HepG2 (cell line): ENCODE data around the gene SOBP. TPM values are rescaled to one million over a fixed set of nuclear protein-coding genes. Genes with fewer than 3 reads are reported as not detected.

Source experiments
- ATAC-seq: fragments of 200-7000 bp; cut with Tn5 transposase; 3 replicates; pipeline ENCODE4 v1.9.1; 2020; ENCODE audit warnings: mild to moderate bottlenecking, moderate library complexity
- BruUV-seq: library from RNA; stranded (reverse); fragments of 400-500 nt; replicated peaks from 2 replicates; lab custom pipeline; 2021; lab: Mats Ljungman, UMichigan
- CTCF ChIA-PET: fragments of 300-600 bp; formaldehyde crosslinking; extraction: SDS; loops from one replicate; lab custom pipeline; 2021; ENCODE audit warnings: low total read pairs, inconsistent platforms, low intra/inter-chr PET ratio; lab: Yijun Ruan, JAX
- POLR2A ChIA-PET: fragments of 350-600 bp; sonication (Branson Sonifier 250); formaldehyde crosslinking; loops from one replicate; lab custom pipeline; 2020; ENCODE audit warnings: antibody characterized with exemption, inconsistent platforms; lab: Yijun Ruan, JAX
- DNase-seq: peaks from one replicate; pipeline ENCODE4 v3.0.0-alpha.2; 2015; ENCODE audit warnings: low spot score
- FAIRE-seq: peaks from 3 replicates; lab custom pipeline; 2011; peaks lifted over from hg19 to GRCh38; lab: Jason Lieb, UNC
- H2AFZ ChIP-seq: one replicate; pipeline ENCODE4 v1.6.1; 2011; ENCODE audit warnings: low read length, inconsistent platforms
- H3K27ac ChIP-seq: fragments of 300-600 bp; 3 replicates; pipeline ENCODE4 v1.8.0; 2011; ENCODE audit warnings: mixed run types, mild to moderate bottlenecking, mixed read lengths, low read length, inconsistent platforms; ENCODE audit not compliant: insufficient read depth; ENCODE audit errors: extremely low read length
- H3K27me3 ChIP-seq, 2 experiments: fragments of 200-600 bp in 1 of 2; 2 replicates in 1 of 2; 3 replicates in 1 of 2; pipeline versions ENCODE4 v1.6.0 to v1.8.0; 2011; ENCODE audit warnings: low read length in 2 of 2, mild to moderate bottlenecking in 2 of 2, moderate library complexity in 2 of 2, inconsistent platforms in 1 of 2; ENCODE audit not compliant: insufficient read depth in 2 of 2, control insufficient read depth in 1 of 2
- H3K36me3 ChIP-seq, 2 experiments: fragments of 200-600 bp in 1 of 2; replicated peaks in 1 of 2; 2 replicates in 1 of 2; 3 replicates in 1 of 2; pipeline versions ENCODE4 v1.5.1 to v1.8.0; 2011; ENCODE audit warnings: low read length in 2 of 2, inconsistent platforms in 1 of 2; ENCODE audit not compliant: insufficient read depth in 2 of 2, control insufficient read depth in 1 of 2
- H3K4me1 ChIP-seq: 2 replicates; pipeline ENCODE4 v1.5.1; 2012; ENCODE audit warnings: low read length, inconsistent platforms; ENCODE audit not compliant: insufficient read depth
- H3K4me2 ChIP-seq: 2 replicates; pipeline ENCODE4 v1.6.0; 2011; ENCODE audit warnings: low read depth, low read length, inconsistent platforms
- H3K4me3 ChIP-seq, 3 experiments: fragments of 200-600 bp in 1 of 3; sonication (generic), shearing (Covaris generic) in 1 of 3; replicated peaks in 1 of 3; 2 replicates each; pipeline ENCODE4 v1.5.1; 2011 to 2016; ENCODE audit warnings: low read length in 3 of 3, inconsistent platforms in 2 of 3, low read depth in 2 of 3, mild to moderate bottlenecking in 2 of 3, control low read depth in 1 of 3, mixed read lengths in 1 of 3; ENCODE audit not compliant: insufficient read depth in 1 of 3
- H3K79me2 ChIP-seq: one replicate; pipeline ENCODE4 v1.6.1; 2011; ENCODE audit warnings: low read length, inconsistent platforms; ENCODE audit not compliant: insufficient read depth
- H3K9ac ChIP-seq: 2 replicates; pipeline ENCODE4 v1.6.0; 2011; ENCODE audit warnings: mild to moderate bottlenecking, low read depth, low read length, inconsistent platforms; ENCODE audit not compliant: insufficient read depth
- H3K9me3 ChIP-seq: 2 replicates; pipeline ENCODE4 v1.5.1; 2012; ENCODE audit warnings: mild to moderate bottlenecking, low read length
- H4K20me1 ChIP-seq: 2 replicates; pipeline ENCODE4 v1.6.0; 2011; ENCODE audit warnings: inconsistent platforms, mild to moderate bottlenecking, low read length, moderate library complexity; ENCODE audit not compliant: insufficient read depth
- AGO1 ChIP-seq: fragments of 200-400 bp; formaldehyde crosslinking; IDR thresholded peaks from 2 replicates; pipeline ENCODE4 v1.6.1; 2017; ENCODE audit warnings: mild to moderate bottlenecking, low read depth, low read length, moderate library complexity; ENCODE audit not compliant: poor library complexity, severe bottlenecking
- CSRNP2 ChIP-seq: sonication (generic); formaldehyde crosslinking; conservative IDR thresholded peaks from 2 replicates; pipeline ENCODE4 v1.8.0; 2022; ENCODE audit warnings: low read depth, missing genetic modification reagents
- FOXO4 ChIP-seq: sonication (generic); formaldehyde crosslinking; conservative IDR thresholded peaks from 2 replicates; pipeline ENCODE4 v1.8.1; 2023; ENCODE audit warnings: missing genetic modification reagents
- HNF4A ChIP-seq: sonication (generic); formaldehyde crosslinking; IDR thresholded peaks from 2 replicates; pipeline ENCODE4 v1.4.0; 2020; ENCODE audit warnings: missing genetic modification reagents
- KLF16 ChIP-seq, 2 experiments: sonication (generic) in 1 of 2; formaldehyde crosslinking in 1 of 2; IDR thresholded peaks; 2 replicates each; pipeline versions ENCODE4 v1.6.1 to v1.8.0; 2016 to 2023; ENCODE audit warnings: missing genetic modification reagents in 2 of 2, missing compliant biosample characterization in 1 of 2
- RBM22 ChIP-seq: fragments of 200-400 bp; formaldehyde crosslinking; optimal IDR thresholded peaks from 2 replicates; pipeline ENCODE3; 2017; ENCODE audit warnings: mild to moderate bottlenecking, low read length, moderate library complexity
- ZNF253 ChIP-seq: sonication (generic); formaldehyde crosslinking; IDR thresholded peaks from 2 replicates; pipeline ENCODE4 v1.8.0; 2022; ENCODE audit warnings: mild to moderate bottlenecking, missing genetic modification reagents, borderline replicate concordance
- ZNF558 ChIP-seq: sonication (generic); formaldehyde crosslinking; IDR thresholded peaks from 2 replicates; pipeline ENCODE4 v1.9.0; 2022; ENCODE audit warnings: mild to moderate bottlenecking, missing genetic modification reagents, borderline replicate concordance
- ZNF670 ChIP-seq: sonication (generic); formaldehyde crosslinking; IDR thresholded peaks from 2 replicates; pipeline ENCODE4 v1.8.0; 2022; ENCODE audit warnings: mild to moderate bottlenecking, missing genetic modification reagents, borderline replicate concordance
- WGBS: methylation state at CpG from one replicate; pipeline ENCODE4 v1.1.6; 2017; ENCODE audit warnings: low lambda C conversion rate; 5-methylcytosine and 5-hydroxymethylcytosine counted together
- in situ Hi-C: cut with HindIII; loops from 2 replicates; pipeline ENCODE4 v1.10.0; 2017; ENCODE audit warnings: low pct_unique_long_range_greater_than_20kb; ENCODE audit not compliant: extremely low pct_ligation_motif_present
- intact Hi-C: fragments of 100-400 bp; cut with micrococcal nuclease; formaldehyde crosslinking; loops from one replicate; pipeline ENCODE4 v1.10.0; 2022; ENCODE audit not compliant: unreplicated experiment
- polyA plus RNA-seq, 8 experiments: library from polyadenylated mRNA; depleted of rRNA in 3 of 8; stranded (reverse) in 7 of 8; unstranded in 1 of 8; fragments of >200 nt; fragmentation: Illumina TruSeq in 4 of 8; extraction: Trizol in 4 of 8; gene quantifications; 2 replicates each; pipeline versions ENCODE4 v1.2.1 to v1.2.3, GENCODE V29; 2011 to 2016; ENCODE audit warnings: low read depth in 4 of 8, missing spikeins in 1 of 8, mixed read lengths in 1 of 8; ENCODE audit not compliant: insufficient read depth in 1 of 8
- total RNA-seq, 5 experiments: library from RNA; depleted of rRNA; stranded (reverse); fragments of >200 nt; fragmentation: Illumina TruSeq; extraction: Trizol; gene quantifications; 2 replicates each; pipeline ENCODE4 v1.2.3, GENCODE V29; 2016; ENCODE audit warnings: low read depth in 1 of 5
- TF ChIP-seq, protein P1 (sequence below): sonication (generic); formaldehyde crosslinking; IDR thresholded peaks from 2 replicates; pipeline ENCODE4 v1.4.0; 2020; ENCODE audit warnings: mild to moderate bottlenecking, missing genetic modification reagents
- TF ChIP-seq, protein P2 (sequence below): sonication (generic); formaldehyde crosslinking; IDR thresholded peaks from 2 replicates; pipeline ENCODE4 v1.5.0; 2020; ENCODE audit warnings: mild to moderate bottlenecking, missing genetic modification reagents

SOBP gene
- total and polyA plus RNA-seq, 2 of the 13 experiments (the other 11 are each of a cell fraction or from before 2014, with no cell fraction given), result 1.5 to 6.9 TPM

DNA sequence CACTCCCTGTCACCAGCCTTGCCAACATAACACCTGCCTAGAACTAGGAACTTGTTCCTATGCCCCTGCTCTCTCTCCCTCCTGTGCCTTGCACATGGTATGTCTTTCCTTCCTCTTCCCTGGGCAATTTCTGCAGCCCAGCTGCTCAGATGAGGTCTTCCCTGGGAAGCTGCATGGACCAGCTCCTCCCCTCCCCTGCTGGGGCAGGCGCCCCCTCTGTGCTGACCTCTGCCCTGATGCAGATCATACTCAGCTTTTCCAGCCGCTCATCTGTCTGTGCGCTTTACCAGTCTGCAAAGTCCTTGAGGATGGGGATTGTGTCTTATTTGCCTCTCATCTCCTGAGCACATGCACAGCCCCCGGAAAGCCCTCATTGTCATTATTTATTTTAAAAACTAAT is 172.4 kb downstream of the SOBP start:
- peaks cover 3 to 4% of the 10 kb centered on the region in 2 experiments; a peak in 4 of 5 replicates for H3K36me3 ChIP-seq
- ATAC-seq (no peak), DNase-seq (no peak), FAIRE-seq (no peak)
- no peak overlapping the region for H3K9ac ChIP-seq
- no peaks in the 10 kb centered on the region for H4K20me1 ChIP-seq
- no peaks in the 10 kb centered on the region for H3K27me3 ChIP-seq
- no peak overlapping the region for H3K4me3 ChIP-seq
- in situ Hi-C loops, result no loop called here
- peaks cover 58% of the 10 kb centered on the region for H3K4me1 ChIP-seq
- H3K27ac ChIP-seq, result no peak overlapping the region
- intact Hi-C loops, result no loop called here
- POLR2A ChIA-PET, result no interaction called here
- no peaks in the 10 kb centered on the region for H3K9me3 ChIP-seq
- no peak for TF ChIP-seq FOXO4 (CRISPR knock-in tag)
- no peaks in the 10 kb centered on the region for H3K79me2 ChIP-seq
- H3K4me2 ChIP-seq, result no peak overlapping the region
- WGBS, result 97% methylated on average over 4 of the region's 4 CpGs
- no TSS peak for BruUV-seq
- no peak overlapping the region for H2AFZ ChIP-seq
- CTCF ChIA-PET, result no interaction called here

GRCh38 chr6:107663308-107663707 is 173.4 kb downstream of the SOBP start:
- H3K9ac ChIP-seq, result no peak overlapping the region
- no peak overlapping the region for H2AFZ ChIP-seq
- no peak for ATAC-seq
- POLR2A ChIA-PET, result no interaction called here
- in situ Hi-C loops (no loop called here), intact Hi-C loops (no loop called here)
- H3K27me3 ChIP-seq, result no peaks in the 10 kb centered on the region
- 85% methylated on average over 5 of the region's 6 CpGs for whole genome bisulfite sequencing
- no peak for FAIRE-seq
- H3K27ac ChIP-seq, result no peak overlapping the region
- no peaks in the 10 kb centered on the region for H4K20me1 ChIP-seq
- DNase-seq, result no peak
- BruUV-seq, result no TSS peak
- H3K4me1 ChIP-seq, result peaks cover 61% of the 10 kb centered on the region
- H3K79me2 ChIP-seq, result no peaks in the 10 kb centered on the region
- H3K4me3 ChIP-seq, result no peak overlapping the region
- peaks cover 1 to 4% of the 10 kb centered on the region in 2 experiments; a peak in 2 of 5 replicates for H3K36me3 ChIP-seq
- H3K9me3 ChIP-seq, result no peaks in the 10 kb centered on the region
- no peak overlapping the region for H3K4me2 ChIP-seq
- CTCF ChIA-PET, result no interaction called here
- TF ChIP-seq RBM22 (no peak), KLF16 (CRISPR knock-in tag; IDR thresholded peaks at IDR 0.05) (no peak), AGO1 (no peak), CSRNP2 (CRISPR knock-in tag) (no peak), HNF4A (CRISPR knock-in tag) (no peak), ZNF670 (CRISPR knock-in tag) (no peak), ZNF253 (CRISPR knock-in tag) (no peak), ZNF558 (CRISPR knock-in tag) (no peak)
- TF ChIP-seq, protein P1, sequence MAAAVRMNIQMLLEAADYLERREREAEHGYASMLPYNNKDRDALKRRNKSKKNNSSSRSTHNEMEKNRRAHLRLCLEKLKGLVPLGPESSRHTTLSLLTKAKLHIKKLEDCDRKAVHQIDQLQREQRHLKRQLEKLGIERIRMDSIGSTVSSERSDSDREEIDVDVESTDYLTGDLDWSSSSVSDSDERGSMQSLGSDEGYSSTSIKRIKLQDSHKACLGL (CRISPR knock-in tag), result no peak
- TF ChIP-seq, protein P2, sequence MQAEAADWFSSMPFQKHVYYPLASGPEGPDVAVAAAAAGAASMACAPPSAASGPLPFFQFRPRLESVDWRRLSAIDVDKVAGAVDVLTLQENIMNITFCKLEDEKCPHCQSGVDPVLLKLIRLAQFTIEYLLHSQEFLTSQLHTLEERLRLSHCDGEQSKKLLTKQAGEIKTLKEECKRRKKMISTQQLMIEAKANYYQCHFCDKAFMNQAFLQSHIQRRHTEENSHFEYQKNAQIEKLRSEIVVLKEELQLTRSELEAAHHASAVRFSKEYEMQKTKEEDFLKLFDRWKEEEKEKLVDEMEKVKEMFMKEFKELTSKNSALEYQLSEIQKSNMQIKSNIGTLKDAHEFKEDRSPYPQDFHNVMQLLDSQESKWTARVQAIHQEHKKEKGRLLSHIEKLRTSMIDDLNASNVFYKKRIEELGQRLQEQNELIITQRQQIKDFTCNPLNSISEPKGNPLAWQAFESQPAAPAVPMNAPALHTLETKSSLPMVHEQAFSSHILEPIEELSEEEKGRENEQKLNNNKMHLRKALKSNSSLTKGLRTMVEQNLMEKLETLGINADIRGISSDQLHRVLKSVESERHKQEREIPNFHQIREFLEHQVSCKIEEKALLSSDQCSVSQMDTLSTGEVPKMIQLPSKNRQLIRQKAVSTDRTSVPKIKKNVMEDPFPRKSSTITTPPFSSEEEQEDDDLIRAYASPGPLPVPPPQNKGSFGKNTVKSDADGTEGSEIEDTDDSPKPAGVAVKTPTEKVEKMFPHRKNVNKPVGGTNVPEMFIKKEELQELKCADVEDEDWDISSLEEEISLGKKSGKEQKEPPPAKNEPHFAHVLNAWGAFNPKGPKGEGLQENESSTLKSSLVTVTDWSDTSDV (CRISPR knock-in tag), result no peak
